LNCaP clone FGC (cell line): ENCODE results near the gene IQUB.

Experiments
- DNase-seq: peaks from one replicate; pipeline ENCODE4 v3.0.0-alpha.2; 2011; ENCODE audit warnings: low read depth
- H3K4me3 ChIP-seq: 2 replicates; pipeline ENCODE4 v1.5.1; 2011; ENCODE audit warnings: mild to moderate bottlenecking, low read depth, low read length, control low read depth
- CTCF ChIP-seq: IDR thresholded peaks from 2 replicates; pipeline ENCODE4 v1.5.1; 2012; ENCODE audit warnings: mild to moderate bottlenecking; ENCODE audit not compliant: control insufficient read depth, insufficient read depth; ENCODE audit errors: extremely low read depth

The IQUB gene

GRCh38 chr7:123500878-123501489 lies 33.4 kb downstream of the IQUB start:
- H3K4me3 ChIP-seq = no peak overlapping the region
- DNase-seq = no peak
- no peak for TF ChIP-seq CTCF

- H3K4me3 ChIP-seq = no peak overlapping the region
- no peak for DNase-seq
- no peak for TF ChIP-seq CTCF
Observed at GRCh38 chr7:123499211-123499970, 35.0 kb downstream of the IQUB start.

GRCh38 chr7:123498601-123499000 lies 35.8 kb downstream of the IQUB start:
- H3K4me3 ChIP-seq = no peak overlapping the region
- TF ChIP-seq CTCF = no peak
- DNase-seq = no peak

- DNase-seq = no peak
Observed at GRCh38 chr7:123498031-123498430, 36.4 kb downstream of the IQUB start.

GRCh38 chr7:123494193-123494796 lies 40.1 kb downstream of the IQUB start:
- peak; percentile 69 for TF ChIP-seq CTCF
- peak; percentile 18 for DNase-seq
- H3K4me3 ChIP-seq = no peak overlapping the region

More at GRCh38 chr7:123498031-123498430, 36.4 kb downstream of the IQUB start:
- no peak for TF ChIP-seq CTCF
- H3K4me3 ChIP-seq = no peak overlapping the region

GRCh38 chr7:123492485-123492884 lies 41.9 kb downstream of the IQUB start:
- no peak overlapping the region for H3K4me3 ChIP-seq
- TF ChIP-seq CTCF = no peak
- no peak for DNase-seq
